Astrocyte (in vitro differentiated cells and primary cell): ENCODE measurements around the gene GPANK1.

Source experiments
- EZH2 ChIP-seq: IDR thresholded peaks from 2 replicates; pipeline ENCODE4 v1.6.1; 2012; ENCODE audit warnings: mild to moderate bottlenecking, low read length, inconsistent platforms; ENCODE audit not compliant: insufficient read depth
- TF ChIP-seq, protein P1 (sequence below): IDR thresholded peaks from 2 replicates; pipeline ENCODE4 v1.5.1; 2011; ENCODE audit warnings: low read depth, mild to moderate bottlenecking, inconsistent platforms, low read length, moderate library complexity; ENCODE audit not compliant: insufficient read depth

DNA sequence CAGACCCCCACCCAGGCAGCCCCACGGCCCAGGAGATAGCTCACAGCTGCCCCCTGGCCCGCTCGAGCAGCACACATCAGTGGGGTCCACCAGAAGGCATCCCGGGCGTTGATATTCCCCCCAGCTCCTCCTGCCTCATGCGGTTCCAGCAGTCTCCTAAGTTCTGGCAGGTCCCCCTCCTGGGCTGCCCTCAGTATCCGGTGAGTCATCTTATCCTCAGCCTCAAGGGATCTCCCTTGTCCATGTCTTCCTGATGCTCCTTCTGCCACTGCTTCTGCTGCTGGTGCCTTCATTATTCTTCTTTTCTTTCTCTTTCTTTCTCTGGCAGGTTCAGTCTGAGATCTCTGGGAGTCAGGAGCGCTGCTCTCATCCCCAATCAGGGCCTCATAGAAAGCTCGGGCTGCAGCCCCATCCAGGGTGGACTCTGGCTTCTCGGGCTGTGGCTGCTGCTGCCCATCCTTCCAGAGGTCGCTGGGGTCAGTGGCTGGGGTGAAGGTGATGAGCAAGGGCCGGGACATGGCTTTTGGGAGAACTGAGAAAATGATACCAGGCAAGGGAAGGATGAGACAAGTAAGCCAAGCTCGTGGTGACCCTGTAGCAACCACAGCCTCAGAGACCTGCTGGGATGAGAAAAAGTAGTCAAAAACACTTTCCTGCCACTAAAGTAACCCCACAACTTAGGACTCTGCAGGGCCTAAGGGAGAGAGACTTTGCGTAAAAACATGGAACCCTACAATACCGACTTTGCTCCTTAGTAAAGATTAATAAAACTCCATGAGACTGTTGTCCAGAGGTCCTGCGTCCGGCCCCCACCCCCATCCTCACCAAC is 622 bp downstream of the GPANK1 start:
- TF ChIP-seq, protein P1, sequence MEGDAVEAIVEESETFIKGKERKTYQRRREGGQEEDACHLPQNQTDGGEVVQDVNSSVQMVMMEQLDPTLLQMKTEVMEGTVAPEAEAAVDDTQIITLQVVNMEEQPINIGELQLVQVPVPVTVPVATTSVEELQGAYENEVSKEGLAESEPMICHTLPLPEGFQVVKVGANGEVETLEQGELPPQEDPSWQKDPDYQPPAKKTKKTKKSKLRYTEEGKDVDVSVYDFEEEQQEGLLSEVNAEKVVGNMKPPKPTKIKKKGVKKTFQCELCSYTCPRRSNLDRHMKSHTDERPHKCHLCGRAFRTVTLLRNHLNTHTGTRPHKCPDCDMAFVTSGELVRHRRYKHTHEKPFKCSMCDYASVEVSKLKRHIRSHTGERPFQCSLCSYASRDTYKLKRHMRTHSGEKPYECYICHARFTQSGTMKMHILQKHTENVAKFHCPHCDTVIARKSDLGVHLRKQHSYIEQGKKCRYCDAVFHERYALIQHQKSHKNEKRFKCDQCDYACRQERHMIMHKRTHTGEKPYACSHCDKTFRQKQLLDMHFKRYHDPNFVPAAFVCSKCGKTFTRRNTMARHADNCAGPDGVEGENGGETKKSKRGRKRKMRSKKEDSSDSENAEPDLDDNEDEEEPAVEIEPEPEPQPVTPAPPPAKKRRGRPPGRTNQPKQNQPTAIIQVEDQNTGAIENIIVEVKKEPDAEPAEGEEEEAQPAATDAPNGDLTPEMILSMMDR = no peak
- no peak for TF ChIP-seq EZH2
